WERI-Rb-1 (cell line): ENCODE measurements around the gene PEAK1.

Experiments
- DNase-seq: peaks from one replicate; pipeline ENCODE4 v3.0.0-alpha.2; 2020
- H3K27ac ChIP-seq: fragments of 250-450 bp; sonication (Bioruptor Pico); 2 replicates; pipeline ENCODE4 v1.5.1; 2020; ENCODE audit warnings: mild to moderate bottlenecking, moderate library complexity
- H3K27me3 ChIP-seq: fragments of 250-450 bp; sonication (Bioruptor Pico); 2 replicates; pipeline ENCODE4 v1.5.1; 2021; ENCODE audit warnings: mild to moderate bottlenecking, low read depth, moderate library complexity; ENCODE audit not compliant: insufficient read depth, severe bottlenecking
- H3K36me3 ChIP-seq: fragments of 250-450 bp; sonication (Bioruptor Pico); 2 replicates; pipeline ENCODE4 v1.5.1; 2020; ENCODE audit warnings: mild to moderate bottlenecking, moderate library complexity
- H3K4me3 ChIP-seq: 2 replicates; pipeline ENCODE4 v1.5.1; 2011; ENCODE audit warnings: low read depth, mild to moderate bottlenecking, control low read depth, low read length
- H3K9me3 ChIP-seq: fragments of 250-450 bp; sonication (Bioruptor Pico); 2 replicates; pipeline ENCODE4 v1.5.1; 2021; ENCODE audit warnings: mild to moderate bottlenecking, moderate library complexity; ENCODE audit not compliant: severe bottlenecking
- CTCF ChIP-seq: IDR thresholded peaks from 2 replicates; pipeline ENCODE4 v1.5.1; 2011; ENCODE audit warnings: low read depth, mild to moderate bottlenecking, control low read depth, inconsistent platforms, low read length

Gene PEAK1

DNA sequence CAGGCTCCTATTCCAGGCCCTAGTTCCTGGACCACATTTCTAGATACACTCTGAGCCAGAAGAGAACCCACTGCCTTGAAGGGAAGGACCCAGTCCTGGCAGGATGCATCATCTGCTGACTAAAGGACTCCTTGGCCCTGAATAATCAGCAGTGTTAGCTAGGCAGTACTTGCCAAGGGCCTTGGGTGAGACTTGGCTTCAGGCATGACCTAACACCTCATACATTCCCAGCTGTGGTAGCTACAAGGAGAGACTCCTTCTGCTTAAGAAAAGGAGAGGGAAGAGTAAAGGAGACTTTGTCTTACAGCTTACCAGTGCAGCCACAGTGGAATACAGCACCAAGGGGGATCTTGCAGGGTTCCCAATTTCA lies 26.4 kb downstream of the PEAK1 start:
- Histone ChIP-seq H3K4me3 (no peak overlapping the region), H3K27me3 (no peaks in the 10 kb centered on the region), H3K27ac (no peak overlapping the region), H3K36me3 (no peaks in the 10 kb centered on the region), H3K9me3 (peaks cover 4% of the 10 kb centered on the region)
- no peak for DNase-seq
- no peak for TF ChIP-seq CTCF

DNA sequence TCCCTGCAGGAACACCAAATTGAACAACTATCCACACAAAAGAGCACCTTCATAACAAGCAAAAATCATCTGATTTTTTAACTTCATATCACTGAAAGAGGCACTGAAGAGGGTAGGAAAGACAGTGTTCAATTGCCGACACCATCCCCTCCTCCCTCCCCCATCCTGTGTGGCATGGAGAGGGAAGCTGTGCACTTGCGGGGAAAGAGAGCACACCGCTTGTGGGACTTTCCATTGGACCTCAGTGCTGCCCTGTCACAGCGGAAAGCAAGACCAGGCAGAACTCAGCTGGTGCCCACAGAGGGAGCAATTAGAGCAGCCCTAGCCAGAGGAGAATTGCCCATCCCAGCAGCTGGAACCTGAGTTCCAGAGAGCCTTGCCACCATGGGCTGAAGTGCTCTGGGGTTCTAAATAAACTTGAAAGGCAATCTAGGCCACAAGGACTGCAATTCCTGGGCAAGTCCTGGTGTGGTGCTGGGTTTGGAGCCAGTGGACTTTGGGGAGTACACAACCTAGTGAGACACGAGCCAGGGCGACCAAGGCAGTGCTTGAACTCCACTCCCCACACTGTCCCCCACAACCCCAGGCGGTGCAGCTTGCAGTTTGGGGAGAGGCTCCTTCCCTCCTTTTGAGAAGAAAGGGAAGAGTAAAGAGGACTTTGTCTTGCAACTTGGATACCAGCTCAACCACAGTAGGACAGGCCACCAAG lies 27.0 kb downstream of the PEAK1 start:
- Histone ChIP-seq H3K27ac (no peak overlapping the region), H3K9me3 (peaks cover 4% of the 10 kb centered on the region), H3K27me3 (no peaks in the 10 kb centered on the region), H3K4me3 (no peak overlapping the region), H3K36me3 (no peaks in the 10 kb centered on the region)
- no peak for DNase-seq
- TF ChIP-seq CTCF, result no peak

DNA sequence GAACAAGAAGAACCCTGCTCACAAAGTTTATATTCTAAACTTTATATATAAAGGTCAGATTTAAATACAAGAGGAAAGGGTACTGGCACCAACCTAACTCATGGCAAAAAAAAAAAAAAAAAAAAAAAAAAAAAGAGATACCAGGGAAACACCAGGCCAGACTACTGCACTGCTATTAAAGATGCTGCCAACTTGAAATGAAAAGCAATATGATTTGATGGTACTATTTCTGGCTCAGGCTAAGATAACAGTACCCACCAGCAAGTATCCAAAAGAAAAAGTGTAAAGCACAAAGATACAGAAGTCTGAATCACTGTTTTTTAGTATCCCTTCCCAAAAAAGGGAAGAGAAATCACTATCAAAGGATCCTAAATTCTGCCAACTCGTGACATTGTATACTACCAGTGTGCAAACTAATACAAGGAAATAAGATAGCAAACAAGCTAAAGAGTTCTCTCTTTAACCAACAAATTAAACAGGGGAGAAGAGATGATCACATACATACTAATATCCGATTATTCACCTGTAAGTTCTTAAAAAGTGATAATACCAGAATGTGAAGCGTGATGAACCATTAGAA lies 28.4 kb downstream of the PEAK1 start:
- Histone ChIP-seq H3K36me3 (no peaks in the 10 kb centered on the region), H3K27me3 (no peaks in the 10 kb centered on the region), H3K9me3 (peaks cover 4% of the 10 kb centered on the region), H3K27ac (no peak overlapping the region), H3K4me3 (no peak overlapping the region)
- DNase-seq, result no peak
- TF ChIP-seq CTCF, result no peak

- no peak for TF ChIP-seq CTCF
- Histone ChIP-seq H3K27me3 (no peaks in the 10 kb centered on the region), H3K4me3 (no peak overlapping the region), H3K36me3 (no peaks in the 10 kb centered on the region), H3K27ac (no peak overlapping the region), H3K9me3 (no peaks in the 10 kb centered on the region)
- DNase-seq, result no peak
Observed at GRCh38 chr15:77387365-77388105, 32.4 kb downstream of the PEAK1 start.

GRCh38 chr15:77386626-77387025 lies 33.3 kb downstream of the PEAK1 start:
- no peak for TF ChIP-seq CTCF
- Histone ChIP-seq H3K27ac (no peak overlapping the region), H3K9me3 (no peaks in the 10 kb centered on the region), H3K27me3 (no peaks in the 10 kb centered on the region), H3K4me3 (no peak overlapping the region), H3K36me3 (no peaks in the 10 kb centered on the region)
- DNase-seq, result no peak
